ENCODE data around the gene NCKIPSD.
"Not testable (repeated sequence)": the region's sequence is repeated elsewhere in the genome, so short reads cannot be mapped to it uniquely, and the experiment has no call there.

NCKIPSD gene

GRCh38 chr3:48685603-48686511 is at the start of gene NCKIPSD:
NCKIPSD (minus strand) TSS chr3:48685915; CDS start chr3:48685807, 108 bp downstream.
- Mint-ChIP-seq H3K9me3 (no peaks in the 10 kb centered on the region), H3K4me3 (peak within 1 kb of the TSS; percentile 92)

GRCh38 chr3:48735075-48735767 is 49.5 kb upstream of the NCKIPSD start:
- peak overlapping the region; percentile 29 for H3K4me3 Mint-ChIP-seq
- not testable (repeated sequence) for DNase-seq; H3K4me1 Mint-ChIP-seq; H3K27me3 Mint-ChIP-seq (ENCODE audit: low read depth, poor library complexity); H3K36me3 Mint-ChIP-seq (ENCODE audit: low read depth); H3K27ac Mint-ChIP-seq
- peaks cover 16% of the 10 kb centered on the region for H3K9me3 Mint-ChIP-seq

More at GRCh38 chr3:48685603-48686511, at the start of gene NCKIPSD:
- Mint-ChIP-seq H3K36me3 (ENCODE audit: low read depth) (peaks cover 33% of the 10 kb centered on the region), H3K27ac (peak within 1 kb of the TSS; percentile 18), H3K27me3 (ENCODE audit: low read depth, poor library complexity) (peaks cover 6% of the 10 kb centered on the region), H3K4me1 (peaks cover 31% of the 10 kb centered on the region)
- DNase-seq: peak; percentile 96
- TF ChIP-seq CTCF (IDR thresholded peaks at IDR 0.05): peak; percentile 69

GRCh38 chr3:48734541-48734940 is 48.8 kb upstream of the NCKIPSD start:
- H3K36me3 Mint-ChIP-seq (ENCODE audit: low read depth); H3K27ac Mint-ChIP-seq: not testable (repeated sequence)
- H3K9me3 Mint-ChIP-seq: peaks cover 16% of the 10 kb centered on the region

GRCh38 chr3:48733752-48734518 is 48.2 kb upstream of the NCKIPSD start:
- not testable (repeated sequence) for H3K4me1 Mint-ChIP-seq; H3K27ac Mint-ChIP-seq; H3K36me3 Mint-ChIP-seq (ENCODE audit: low read depth); H3K4me3 Mint-ChIP-seq; H3K27me3 Mint-ChIP-seq (ENCODE audit: low read depth, poor library complexity); DNase-seq
- peaks cover 16% of the 10 kb centered on the region for H3K9me3 Mint-ChIP-seq

More at GRCh38 chr3:48734541-48734940, 48.8 kb upstream of the NCKIPSD start:
- not testable (repeated sequence) for H3K27me3 Mint-ChIP-seq (ENCODE audit: low read depth, poor library complexity); H3K4me1 Mint-ChIP-seq; DNase-seq; H3K4me3 Mint-ChIP-seq

- no peaks in the 10 kb centered on the region for H3K4me1 Mint-ChIP-seq
- TF ChIP-seq CTCF (IDR thresholded peaks at IDR 0.05): no peak
- H3K36me3 Mint-ChIP-seq (ENCODE audit: low read depth): no peaks in the 10 kb centered on the region
- H3K27ac Mint-ChIP-seq: no peak overlapping the region
- H3K9me3 Mint-ChIP-seq: peaks cover 6% of the 10 kb centered on the region
- DNase-seq: no peak
- peaks cover 14% of the 10 kb centered on the region for H3K27me3 Mint-ChIP-seq (ENCODE audit: low read depth, poor library complexity)
- H3K4me3 Mint-ChIP-seq: peak overlapping the region; percentile 31
Observed at GRCh38 chr3:48727511-48727910, 41.8 kb upstream of the NCKIPSD start.

GRCh38 chr3:48725185-48725855 is 39.6 kb upstream of the NCKIPSD start:
- peaks cover 26% of the 10 kb centered on the region for H3K27me3 Mint-ChIP-seq (ENCODE audit: low read depth, poor library complexity)
- DNase-seq; H3K36me3 Mint-ChIP-seq (ENCODE audit: low read depth); H3K9me3 Mint-ChIP-seq; H3K4me3 Mint-ChIP-seq; H3K4me1 Mint-ChIP-seq; H3K27ac Mint-ChIP-seq: not testable (repeated sequence)

- Mint-ChIP-seq H3K4me1 (no peaks in the 10 kb centered on the region), H3K27me3 (ENCODE audit: low read depth, poor library complexity) (peaks cover 41% of the 10 kb centered on the region), H3K4me3 (no peak overlapping the region), H3K36me3 (ENCODE audit: low read depth) (no peaks in the 10 kb centered on the region), H3K9me3 (peaks cover 3% of the 10 kb centered on the region), H3K27ac (no peak overlapping the region)
- TF ChIP-seq CTCF (IDR thresholded peaks at IDR 0.05): no peak
- no peak for DNase-seq
Observed at GRCh38 chr3:48723725-48724124, 38.0 kb upstream of the NCKIPSD start.

GRCh38 chr3:48723293-48723692 is 37.6 kb upstream of the NCKIPSD start:
- H3K27me3 Mint-ChIP-seq (ENCODE audit: low read depth, poor library complexity): peaks cover 41% of the 10 kb centered on the region
- H3K27ac Mint-ChIP-seq; H3K4me3 Mint-ChIP-seq; H3K9me3 Mint-ChIP-seq; DNase-seq; H3K36me3 Mint-ChIP-seq (ENCODE audit: low read depth); H3K4me1 Mint-ChIP-seq: not testable (repeated sequence)

Measured in nephron progenitor cell (in vitro differentiated cells).